ENCODE measurements around the gene SH2D4B. TPM values are rescaled to one million over a fixed set of nuclear protein-coding genes. Genes with fewer than 3 reads are reported as not detected.

SH2D4B gene
- total RNA-seq, 1 donor from 2014 or later: not detected

GRCh38 chr10:80569131-80569895 is 31.6 kb downstream of the SH2D4B start:
- TF ChIP-seq CTCF (IDR thresholded peaks at IDR 0.05; ENCODE audit: borderline replicate concordance): no peak
- no peaks in the 10 kb centered on the region for H3K4me1 ChIP-seq
- intact Hi-C loops (cut with micrococcal nuclease): no loop called here

GRCh38 chr10:80571352-80571751 is 33.6 kb downstream of the SH2D4B start:
- Histone ChIP-seq H3K27me3 (ENCODE audit: low read depth) (no peaks in the 10 kb centered on the region), H3K9me3 (replicated peaks) (no peaks in the 10 kb centered on the region), H3K36me3 (no peaks in the 10 kb centered on the region), H3K4me3 (no peak overlapping the region), H3K27ac (replicated peaks) (no peak overlapping the region), H3K4me1 (no peaks in the 10 kb centered on the region)
- DNase-seq: no peak
- no peak for TF ChIP-seq CTCF (IDR thresholded peaks at IDR 0.05; ENCODE audit: borderline replicate concordance)
- intact Hi-C loops (cut with micrococcal nuclease): no loop called here

More at GRCh38 chr10:80569131-80569895, 31.6 kb downstream of the SH2D4B start:
- H3K9me3 ChIP-seq (replicated peaks): no peaks in the 10 kb centered on the region
- H3K27ac ChIP-seq (replicated peaks): no peak overlapping the region
- H3K27me3 ChIP-seq (ENCODE audit: low read depth): no peaks in the 10 kb centered on the region
- H3K4me3 ChIP-seq: no peak overlapping the region
- DNase-seq: no peak
- H3K36me3 ChIP-seq: no peaks in the 10 kb centered on the region

- Histone ChIP-seq H3K4me1 (no peaks in the 10 kb centered on the region), H3K4me3 (no peak overlapping the region), H3K27me3 (ENCODE audit: low read depth) (peaks cover 4% of the 10 kb centered on the region), H3K36me3 (no peaks in the 10 kb centered on the region), H3K27ac (replicated peaks) (no peak overlapping the region), H3K9me3 (replicated peaks) (peaks cover 8% of the 10 kb centered on the region)
- DNase-seq: no peak
- intact Hi-C loops (cut with micrococcal nuclease): no loop called here
- TF ChIP-seq CTCF (IDR thresholded peaks at IDR 0.05; ENCODE audit: borderline replicate concordance): no peak
These were observed 41.6 kb downstream of the SH2D4B start for GRCh38 chr10:80579181-80579763.

- Histone ChIP-seq H3K4me3 (no peak overlapping the region), H3K27ac (replicated peaks) (no peak overlapping the region), H3K36me3 (no peaks in the 10 kb centered on the region), H3K4me1 (no peaks in the 10 kb centered on the region), H3K9me3 (replicated peaks) (peaks cover 8% of the 10 kb centered on the region), H3K27me3 (ENCODE audit: low read depth) (peaks cover 4% of the 10 kb centered on the region)
- DNase-seq: no peak
- TF ChIP-seq CTCF (IDR thresholded peaks at IDR 0.05; ENCODE audit: borderline replicate concordance): no peak
- intact Hi-C loops (cut with micrococcal nuclease): no loop called here
These were observed 42.3 kb downstream of the SH2D4B start for GRCh38 chr10:80579849-80580637.

GRCh38 chr10:80580638-80581468 is 43.2 kb downstream of the SH2D4B start:
- no peaks in the 10 kb centered on the region for H3K4me1 ChIP-seq
- peaks cover 4% of the 10 kb centered on the region for H3K27me3 ChIP-seq (ENCODE audit: low read depth)
- no peak overlapping the region for H3K27ac ChIP-seq (replicated peaks)
- no peak overlapping the region for H3K4me3 ChIP-seq
- intact Hi-C loops (cut with micrococcal nuclease): no loop called here
- H3K9me3 ChIP-seq (replicated peaks): peaks cover 8% of the 10 kb centered on the region
- TF ChIP-seq CTCF (IDR thresholded peaks at IDR 0.05; ENCODE audit: borderline replicate concordance): no peak
- no peak for DNase-seq
- no peaks in the 10 kb centered on the region for H3K36me3 ChIP-seq
